ENCODE results near the gene FAM174B. TPM values are rescaled to one million over a fixed set of nuclear protein-coding genes. Genes with fewer than 3 reads are reported as not detected.

The FAM174B gene
- polyA plus RNA-seq, 5 donors: 39.5 to 57.2 (median 41.8) TPM

- DNase-seq: no peak
Measured at GRCh38 chr15:92603278-92603677, 52.3 kb downstream of the FAM174B start.

GRCh38 chr15:92602267-92602593 lies 53.3 kb downstream of the FAM174B start:
- no peak for DNase-seq

GRCh38 chr15:92601592-92602266 lies 53.8 kb downstream of the FAM174B start:
- no peak for DNase-seq

GRCh38 chr15:92600856-92601255 lies 54.7 kb downstream of the FAM174B start:
- DNase-seq: no peak

- no peak for DNase-seq
Measured at GRCh38 chr15:92599394-92599970, 56.1 kb downstream of the FAM174B start.

- no peak for DNase-seq
Measured at GRCh38 chr15:92597548-92597947, 58.0 kb downstream of the FAM174B start.

GRCh38 chr15:92596623-92597022 lies 59.0 kb downstream of the FAM174B start:
- no peak for DNase-seq

GRCh38 chr15:92595506-92596381 lies 59.8 kb downstream of the FAM174B start:
- no peak for DNase-seq

GRCh38 chr15:92591275-92591674 lies 64.3 kb downstream of the FAM174B start:
- DNase-seq: no peak

- no peak for DNase-seq
Measured at GRCh38 chr15:92586966-92587365, 68.6 kb downstream of the FAM174B start.

GRCh38 chr15:92586383-92586942 lies 69.1 kb downstream of the FAM174B start:
- no peak for DNase-seq

- no peak for DNase-seq
Measured at GRCh38 chr15:92584105-92584504, 71.5 kb downstream of the FAM174B start.

GRCh38 chr15:92583096-92584034 lies 72.2 kb downstream of the FAM174B start:
- DNase-seq: no peak

GRCh38 chr15:92582206-92582605 lies 73.4 kb downstream of the FAM174B start:
- DNase-seq: no peak

GRCh38 chr15:92580933-92581445 lies 74.6 kb downstream of the FAM174B start:
- no peak for DNase-seq

GRCh38 chr15:92580521-92580920 lies 75.1 kb downstream of the FAM174B start:
- DNase-seq: no peak

- no peak for DNase-seq
Measured at GRCh38 chr15:92579931-92580470, 75.6 kb downstream of the FAM174B start.

- no peak for DNase-seq
Measured at GRCh38 chr15:92579486-92579885, 76.1 kb downstream of the FAM174B start.

- DNase-seq: no peak
Measured at GRCh38 chr15:92578096-92578835, 77.3 kb downstream of the FAM174B start.

- DNase-seq: no peak
Measured at GRCh38 chr15:92576597-92577200, 78.9 kb downstream of the FAM174B start.
